MCF 10A (cell line): ENCODE measurements around the gene TRAPPC3. TPM values are rescaled to one million over a fixed set of nuclear protein-coding genes. Genes with fewer than 3 reads are reported as not detected.
A peak's percentile ranks its signal among the peaks of the same experiment; 100 is the strongest.

Source experiments
- BruUV-seq: library from RNA; stranded (reverse); fragments of 400-500 nt; replicated peaks from 2 replicates; lab custom pipeline; 2021; lab: Mats Ljungman, UMichigan
- CTCF ChIA-PET: fragments of 300-600 bp; sonication (Branson Sonifier 250); formaldehyde crosslinking; extraction: SDS; loops from one replicate; lab custom pipeline; 2021; ENCODE audit warnings: antibody characterized with exemption, inconsistent platforms; lab: Yijun Ruan, JAX
- POLR2A ChIA-PET: fragments of 300-600, 350-650 bp; sonication (Branson Sonifier 250); formaldehyde crosslinking; extraction: SDS; loops from one replicate; lab custom pipeline; 2020; ENCODE audit warnings: antibody characterized with exemption, inconsistent platforms; lab: Yijun Ruan, JAX
- DNase-seq: peaks from one replicate; pipeline ENCODE4 v3.0.0-alpha.2; 2018; ENCODE audit not compliant: unreplicated experiment
- H3K27ac Mint-ChIP-seq: one replicate; pipeline ENCODE4 v1.8.0; 2022; ENCODE audit warnings: mild to moderate bottlenecking, low read depth, mixed read lengths; ENCODE audit not compliant: unreplicated experiment
- H3K27me3 Mint-ChIP-seq: one replicate; pipeline ENCODE4 v1.8.0; 2022; ENCODE audit warnings: mixed read lengths; ENCODE audit not compliant: insufficient read depth, unreplicated experiment
- H3K36me3 Mint-ChIP-seq: one replicate; pipeline ENCODE4 v1.8.0; 2022; ENCODE audit warnings: mild to moderate bottlenecking, moderate library complexity, mixed read lengths; ENCODE audit not compliant: insufficient read depth, unreplicated experiment
- H3K4me1 Mint-ChIP-seq: one replicate; pipeline ENCODE4 v1.8.0; 2022; ENCODE audit warnings: mixed read lengths; ENCODE audit not compliant: insufficient read depth, unreplicated experiment
- H3K4me3 Mint-ChIP-seq: one replicate; pipeline ENCODE4 v1.8.0; 2022; ENCODE audit warnings: mild to moderate bottlenecking, moderate library complexity, mixed read lengths; ENCODE audit not compliant: unreplicated experiment
- H3K9me3 Mint-ChIP-seq: one replicate; pipeline ENCODE4 v1.8.0; 2022; ENCODE audit warnings: mixed read lengths; ENCODE audit not compliant: unreplicated experiment
- intact Hi-C: fragments of 100-400 bp; cut with micrococcal nuclease; formaldehyde crosslinking; loops from 2 replicates; pipeline ENCODE4 v1.14.1; 2022
- total RNA-seq: library from RNA; stranded (reverse); gene quantifications from 2 replicates; pipeline ENCODE4 v1.2.3, GENCODE V29; 2022
- TF ChIP-seq, protein P1 (sequence below): fragments of 200-600 bp; IDR thresholded peaks from one replicate; pipeline ENCODE4 v1.8.0; 2022; ENCODE audit warnings: antibody characterized with exemption, mild to moderate bottlenecking; ENCODE audit not compliant: unreplicated experiment

The TRAPPC3 gene
- total RNA-seq, 1 experiment from 2014 or later = 72.8 TPM

DNA sequence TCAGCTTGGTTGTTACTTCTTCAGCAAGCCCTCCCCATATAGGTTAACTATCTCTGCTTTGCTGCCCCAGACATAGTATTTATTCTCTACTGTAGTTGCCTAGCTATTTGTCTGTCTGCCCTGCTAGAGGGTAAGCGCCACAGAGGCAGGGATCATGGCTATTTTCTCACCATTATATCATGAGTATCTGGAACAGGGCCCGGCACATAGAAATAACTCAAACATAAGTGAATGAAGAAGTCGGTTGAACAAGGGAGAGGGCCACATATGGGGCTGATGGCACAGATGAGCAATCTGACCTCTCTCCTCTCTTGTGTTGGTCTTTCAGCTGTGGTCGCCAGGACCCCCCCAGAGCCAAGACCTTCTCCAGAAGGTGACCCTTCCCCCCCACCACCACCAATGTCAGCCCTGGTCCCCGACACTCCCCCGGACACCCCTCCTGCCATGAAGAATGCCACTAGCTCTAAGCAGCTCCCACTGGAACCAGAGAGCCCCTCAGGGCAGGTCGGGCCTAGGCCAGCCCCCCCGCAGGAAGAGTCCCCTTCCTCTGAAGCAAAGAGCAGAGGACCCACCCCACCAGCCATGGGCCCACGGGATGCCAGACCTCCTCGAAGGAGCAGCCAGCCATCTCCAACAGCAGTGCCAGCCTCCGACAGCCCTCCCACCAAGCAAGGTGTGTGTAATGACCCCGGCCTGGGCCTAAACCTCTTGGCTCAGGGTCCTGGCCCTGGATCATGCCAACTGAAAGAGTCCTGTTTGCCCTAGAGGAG lies 21.5 kb upstream of the TRAPPC3 start:
- H3K9me3 Mint-ChIP-seq = no peaks in the 10 kb centered on the region
- no peaks in the 10 kb centered on the region for H3K27me3 Mint-ChIP-seq
- H3K4me3 Mint-ChIP-seq = no peak overlapping the region
- ChIA-PET CTCF (interaction anchor here (0.6 to 4.2 kb wide), 9 partner anchors 9 to 230 kb away, joined by 3 to 38 read pairs (median 3); partner anchors contain the start of gene TRAPPC3), POLR2A (interaction anchor here (1.0 to 2.7 kb wide), 4 partner anchors 10 to 53 kb away, joined by 3 to 13 read pairs (median 4); partner anchors contain the start of genes THRAP3 and TRAPPC3)
- BruUV-seq = no TSS peak
- TF ChIP-seq, protein P1, sequence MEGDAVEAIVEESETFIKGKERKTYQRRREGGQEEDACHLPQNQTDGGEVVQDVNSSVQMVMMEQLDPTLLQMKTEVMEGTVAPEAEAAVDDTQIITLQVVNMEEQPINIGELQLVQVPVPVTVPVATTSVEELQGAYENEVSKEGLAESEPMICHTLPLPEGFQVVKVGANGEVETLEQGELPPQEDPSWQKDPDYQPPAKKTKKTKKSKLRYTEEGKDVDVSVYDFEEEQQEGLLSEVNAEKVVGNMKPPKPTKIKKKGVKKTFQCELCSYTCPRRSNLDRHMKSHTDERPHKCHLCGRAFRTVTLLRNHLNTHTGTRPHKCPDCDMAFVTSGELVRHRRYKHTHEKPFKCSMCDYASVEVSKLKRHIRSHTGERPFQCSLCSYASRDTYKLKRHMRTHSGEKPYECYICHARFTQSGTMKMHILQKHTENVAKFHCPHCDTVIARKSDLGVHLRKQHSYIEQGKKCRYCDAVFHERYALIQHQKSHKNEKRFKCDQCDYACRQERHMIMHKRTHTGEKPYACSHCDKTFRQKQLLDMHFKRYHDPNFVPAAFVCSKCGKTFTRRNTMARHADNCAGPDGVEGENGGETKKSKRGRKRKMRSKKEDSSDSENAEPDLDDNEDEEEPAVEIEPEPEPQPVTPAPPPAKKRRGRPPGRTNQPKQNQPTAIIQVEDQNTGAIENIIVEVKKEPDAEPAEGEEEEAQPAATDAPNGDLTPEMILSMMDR = no peak
- intact Hi-C loops = no loop called here
- peaks cover 59% of the 10 kb centered on the region for H3K36me3 Mint-ChIP-seq
- H3K27ac Mint-ChIP-seq = peak overlapping the region; percentile 94
- DNase-seq = no peak
- peaks cover 37% of the 10 kb centered on the region for H3K4me1 Mint-ChIP-seq

DNA sequence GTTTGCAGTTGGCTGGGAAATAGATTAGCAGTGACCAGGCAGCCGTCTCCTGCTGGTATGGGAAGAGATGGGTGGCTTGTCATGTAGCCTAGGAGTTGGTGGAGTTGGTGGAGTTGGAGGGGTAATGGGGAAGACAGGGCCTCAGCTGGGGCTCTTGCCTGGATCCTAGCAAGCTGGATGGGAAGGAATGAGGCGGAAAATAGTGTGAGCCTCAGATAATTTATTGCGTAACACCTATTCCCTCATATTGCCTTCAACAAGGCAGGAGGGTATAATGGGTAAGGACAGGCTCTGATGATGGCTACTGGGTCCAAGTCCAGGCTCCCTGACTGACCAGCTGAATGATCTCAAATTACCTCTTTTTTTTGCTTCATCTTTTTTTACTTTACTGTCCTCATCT lies 19.2 kb upstream of the TRAPPC3 start:
- no peak overlapping the region for H3K27ac Mint-ChIP-seq
- peaks cover 45% of the 10 kb centered on the region for H3K4me1 Mint-ChIP-seq
- peaks cover 53% of the 10 kb centered on the region for H3K36me3 Mint-ChIP-seq
- DNase-seq = no peak
- POLR2A ChIA-PET = no interaction called here
- H3K27me3 Mint-ChIP-seq = no peaks in the 10 kb centered on the region
- CTCF ChIA-PET = interaction anchor here (0.7 to 4.2 kb wide), 4 partner anchors 19 to 963 kb away, joined by 3 to 38 read pairs (median 10); partner anchors contain the start of gene TRAPPC3
- no TSS peak for BruUV-seq
- intact Hi-C loops = no loop called here
- no peaks in the 10 kb centered on the region for H3K9me3 Mint-ChIP-seq
- no peak overlapping the region for H3K4me3 Mint-ChIP-seq
- TF ChIP-seq, protein P1 = no peak

DNA sequence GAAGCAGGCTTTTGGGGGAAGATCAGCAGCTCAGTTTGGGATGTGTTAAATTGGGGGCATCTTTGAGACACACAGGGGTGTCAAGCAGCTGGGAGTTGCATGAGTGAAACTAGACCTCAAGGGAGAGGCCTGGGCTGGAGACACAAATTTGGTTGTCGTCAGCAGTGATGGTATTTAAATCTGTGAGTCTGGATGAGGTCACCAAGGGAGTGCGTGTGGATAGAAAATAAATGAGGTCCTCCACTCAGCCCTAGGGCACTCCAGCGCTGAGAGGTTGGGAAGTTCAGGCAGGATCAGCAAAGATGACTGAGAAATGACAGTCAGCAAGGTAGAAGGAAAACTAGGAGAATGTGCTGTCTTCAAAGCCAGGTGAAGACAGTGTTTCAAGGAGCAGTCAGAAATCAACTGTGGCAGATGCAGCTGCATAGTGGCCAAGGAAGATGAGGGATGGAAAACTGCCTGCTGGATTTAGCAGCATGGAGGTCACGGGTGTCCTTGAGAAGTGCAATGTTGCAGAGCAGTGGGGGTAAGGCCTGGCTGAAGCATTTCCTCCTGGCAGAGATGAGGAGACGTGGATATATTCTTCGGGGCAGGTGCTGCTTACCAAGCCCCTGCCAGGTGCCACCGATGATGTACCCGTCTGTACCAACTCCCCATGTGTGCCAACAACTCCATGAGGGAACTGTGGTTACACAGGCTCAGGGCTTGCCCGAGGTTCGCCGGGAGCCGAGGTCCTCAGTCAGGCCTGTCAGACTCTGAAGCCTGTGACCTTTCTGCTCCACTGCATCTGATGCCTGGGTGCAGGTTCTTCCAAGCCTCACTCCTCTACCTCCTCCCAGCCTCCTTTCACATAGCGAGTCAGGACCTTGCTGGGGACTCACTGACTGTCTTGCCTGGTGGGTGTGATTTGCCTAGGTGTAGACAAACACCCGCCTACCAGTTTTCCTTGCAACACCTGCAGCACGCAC lies 17.9 kb upstream of the TRAPPC3 start:
- no peak for DNase-seq
- TF ChIP-seq, protein P1 = no peak
- H3K4me1 Mint-ChIP-seq = peaks cover 47% of the 10 kb centered on the region
- POLR2A ChIA-PET = interaction anchor here (1.3 to 1.5 kb wide), 3 partner anchors 11 to 57 kb away, joined by 4 to 6 read pairs (median 5); partner anchors contain the start of genes MAP7D1, THRAP3 and TRAPPC3
- intact Hi-C loops = no loop called here
- H3K27ac Mint-ChIP-seq = peak overlapping the region; percentile 35
- no peak overlapping the region for H3K4me3 Mint-ChIP-seq
- CTCF ChIA-PET = interaction anchor here (0.6 to 8.1 kb wide), 5 partner anchors 17 to 405 kb away, joined by 3 to 83 read pairs (median 9); partner anchors contain the start of gene TRAPPC3
- H3K27me3 Mint-ChIP-seq = no peaks in the 10 kb centered on the region
- peaks cover 45% of the 10 kb centered on the region for H3K36me3 Mint-ChIP-seq
- BruUV-seq = no TSS peak
- no peaks in the 10 kb centered on the region for H3K9me3 Mint-ChIP-seq
